ENCODE results near the gene FCRLB.

Gene FCRLB

GRCh38 chr1:161728376-161729226 is 7.3 kb downstream of the FCRLB start:
- no peaks in the 10 kb centered on the region for H3K36me3 ChIP-seq (ENCODE audit: control insufficient read depth in 2 of 2, insufficient read depth in 1 of 2, low read length in 2 of 2)

GRCh38 chr1:161730050-161730564 is 8.8 kb downstream of the FCRLB start:
- TF ChIP-seq BCL11B (tag by site-specific recombination; IDR thresholded peaks at IDR 0.05; ENCODE audit: low read depth) = no peak
- no peak for TF ChIP-seq ZBTB26 (tag by site-specific recombination; optimal IDR thresholded peaks at IDR 0.05)
- no peak for TF ChIP-seq EGR2 (tag by site-specific recombination; IDR thresholded peaks at IDR 0.05; ENCODE audit: low read depth)
- TF ChIP-seq ATF2 (tag by site-specific recombination; IDR thresholded peaks at IDR 0.05; ENCODE audit: low read depth) = no peak
- TF ChIP-seq TSHZ1 (tag by site-specific recombination; IDR thresholded peaks at IDR 0.05; ENCODE audit: borderline replicate concordance) = no peak
- no peak for TF ChIP-seq ZNF707 (tag by site-specific recombination; IDR thresholded peaks at IDR 0.05)
- TF ChIP-seq ZNF211 (tag by site-specific recombination; IDR thresholded peaks at IDR 0.05; ENCODE audit: low read depth) = no peak
- no peak for TF ChIP-seq ZIC2 (tag by site-specific recombination; IDR thresholded peaks at IDR 0.05)
- no peak for TF ChIP-seq ZNF76 (tag by site-specific recombination; IDR thresholded peaks at IDR 0.05; ENCODE audit: borderline replicate concordance, low read depth)
- TF ChIP-seq ZNF18 (tag by site-specific recombination; IDR thresholded peaks at IDR 0.05) = no peak
- no peaks in the 10 kb centered on the region for H3K36me3 ChIP-seq (ENCODE audit: control insufficient read depth in 2 of 2, insufficient read depth in 1 of 2, low read length in 2 of 2)
- no peak overlapping the region for H3K4me3 ChIP-seq (ENCODE audit: low read depth, low read length)
- ChIA-PET POLR2A (no interaction called here), CTCF (interaction anchor here (0.6 to 4.0 kb wide), 3 partner anchors 9 to 198 kb away, joined by 4 to 13 read pairs (median 6); no protein-coding TSS in a partner anchor)
- H3K9me3 ChIP-seq (ENCODE audit: control insufficient read depth, insufficient read depth, low read depth, low read length) = no peaks in the 10 kb centered on the region
- H3K27ac ChIP-seq (ENCODE audit: extremely low read depth, low read depth, low read length) = no peak overlapping the region
- no peaks in the 10 kb centered on the region; the same call in 1 of the 2 replicates for H3K4me1 ChIP-seq (ENCODE audit: control insufficient read depth, insufficient read depth, low read length)

More at GRCh38 chr1:161728376-161729226, 7.3 kb downstream of the FCRLB start:
- POLR2A ChIA-PET = interaction anchor here (0.7 kb wide), 1 partner anchor 10 kb away, joined by 5 read pairs; no protein-coding TSS in a partner anchor
- CTCF ChIA-PET = interaction anchor here (1.2 to 4.0 kb wide), 4 partner anchors 8 to 81 kb away, joined by 4 to 13 read pairs (median 5); no protein-coding TSS in a partner anchor
- H3K9me3 ChIP-seq (ENCODE audit: control insufficient read depth, insufficient read depth, low read depth, low read length) = no peaks in the 10 kb centered on the region
- TF ChIP-seq PRDM10 (tag by site-specific recombination; IDR thresholded peaks at IDR 0.05) (0 out of 2 replicates have a peak, but pooled peaks have one; percentile 11), ZNF701 (tag by site-specific recombination; IDR thresholded peaks at IDR 0.05) (no peak), PRDM1 (tag by site-specific recombination; IDR thresholded peaks at IDR 0.05) (peak; percentile 42; the same call in 1 of the 2 replicates), ZXDB (tag by site-specific recombination; IDR thresholded peaks at IDR 0.05) (no peak)
- H3K27ac ChIP-seq (ENCODE audit: extremely low read depth, low read depth, low read length) = no peak overlapping the region
- H3K4me3 ChIP-seq (ENCODE audit: low read depth, low read length) = no peak overlapping the region
- H3K4me1 ChIP-seq (ENCODE audit: control insufficient read depth, insufficient read depth, low read length) = no peaks in the 10 kb centered on the region; the same call in 1 of the 2 replicates

Data from HEK293 (cell line).